GM18517 (cell line): ENCODE measurements around the gene SAE1.

ENCODE experiments used
- ATAC-seq: cut with Tn5 transposase; IDR thresholded peaks from one replicate; pipeline ENCODE4 v1.9.1; 2021; ENCODE audit warnings: mild to moderate bottlenecking, moderate library complexity; ENCODE audit not compliant: unreplicated experiment

The SAE1 gene

DNA sequence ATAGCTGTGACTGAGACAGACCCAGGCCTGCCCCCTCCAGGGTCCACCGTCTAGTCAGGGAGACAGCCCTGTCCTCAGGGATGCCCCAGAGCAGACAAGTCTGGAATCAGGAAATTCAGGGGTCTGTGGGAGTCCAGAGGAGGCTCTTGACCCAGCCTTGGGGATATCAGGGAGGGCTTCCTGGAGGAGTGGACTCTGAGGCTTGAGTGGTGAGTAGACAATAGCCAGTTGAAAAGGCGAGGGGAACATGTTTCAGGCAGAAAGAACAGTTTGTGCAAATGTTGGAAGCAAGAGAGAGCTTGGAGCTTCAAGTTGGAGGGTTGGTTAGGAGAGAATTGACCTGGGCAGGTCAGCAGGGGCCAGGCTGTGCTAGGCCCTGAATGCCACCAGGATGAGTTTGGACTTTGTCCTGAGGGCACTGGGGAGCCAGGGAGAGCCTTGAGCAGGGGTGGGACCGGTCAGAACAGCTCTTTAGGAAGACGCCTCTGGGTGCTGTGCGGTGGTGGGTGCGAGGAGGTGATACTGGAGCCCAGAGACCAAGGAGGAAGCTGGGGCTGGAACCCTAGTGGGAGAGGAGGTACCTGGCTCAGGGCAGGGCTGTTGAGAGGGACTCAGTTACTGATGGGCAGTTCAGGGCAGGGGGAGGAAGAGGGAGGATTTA lies 128.4 kb downstream of the SAE1 start:
- ATAC-seq: no peak
